Fibroblast of villous mesenchyme (primary cell): Measurements from ENCODE around the gene INPP4B. TPM values are rescaled to one million over a fixed set of nuclear protein-coding genes. Genes with fewer than 3 reads are reported as not detected.
A peak's percentile ranks its signal among the peaks of the same experiment; 100 is the strongest.

Experiments
- DNase-seq: peaks from one replicate; pipeline ENCODE4 v3.0.0-alpha.2; 2010; ENCODE audit warnings: low read depth
- H3K4me3 ChIP-seq: 2 replicates; pipeline ENCODE4 v1.5.1; 2011; ENCODE audit warnings: low read depth, mild to moderate bottlenecking, low read length
- total RNA-seq: library from RNA; depleted of rRNA; stranded (reverse); fragments of >200 nt; gene quantifications from 2 replicates; pipeline ENCODE4 v1.2.3, GENCODE V29; 2012
- TF ChIP-seq, protein P1 (sequence below): IDR thresholded peaks from 2 replicates; pipeline ENCODE4 v1.5.1; 2012; ENCODE audit warnings: low read depth, mild to moderate bottlenecking, low read length; ENCODE audit not compliant: insufficient read depth

The INPP4B gene
- total RNA-seq, 1 donor: 64.3 TPM

GRCh38 chr4:142353149-142353738 is 492.9 kb downstream of the INPP4B start:
- DNase-seq: peak; percentile 78
- H3K4me3 ChIP-seq: no peak overlapping the region
- TF ChIP-seq, protein P1, sequence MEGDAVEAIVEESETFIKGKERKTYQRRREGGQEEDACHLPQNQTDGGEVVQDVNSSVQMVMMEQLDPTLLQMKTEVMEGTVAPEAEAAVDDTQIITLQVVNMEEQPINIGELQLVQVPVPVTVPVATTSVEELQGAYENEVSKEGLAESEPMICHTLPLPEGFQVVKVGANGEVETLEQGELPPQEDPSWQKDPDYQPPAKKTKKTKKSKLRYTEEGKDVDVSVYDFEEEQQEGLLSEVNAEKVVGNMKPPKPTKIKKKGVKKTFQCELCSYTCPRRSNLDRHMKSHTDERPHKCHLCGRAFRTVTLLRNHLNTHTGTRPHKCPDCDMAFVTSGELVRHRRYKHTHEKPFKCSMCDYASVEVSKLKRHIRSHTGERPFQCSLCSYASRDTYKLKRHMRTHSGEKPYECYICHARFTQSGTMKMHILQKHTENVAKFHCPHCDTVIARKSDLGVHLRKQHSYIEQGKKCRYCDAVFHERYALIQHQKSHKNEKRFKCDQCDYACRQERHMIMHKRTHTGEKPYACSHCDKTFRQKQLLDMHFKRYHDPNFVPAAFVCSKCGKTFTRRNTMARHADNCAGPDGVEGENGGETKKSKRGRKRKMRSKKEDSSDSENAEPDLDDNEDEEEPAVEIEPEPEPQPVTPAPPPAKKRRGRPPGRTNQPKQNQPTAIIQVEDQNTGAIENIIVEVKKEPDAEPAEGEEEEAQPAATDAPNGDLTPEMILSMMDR: peak; percentile 80

DNA sequence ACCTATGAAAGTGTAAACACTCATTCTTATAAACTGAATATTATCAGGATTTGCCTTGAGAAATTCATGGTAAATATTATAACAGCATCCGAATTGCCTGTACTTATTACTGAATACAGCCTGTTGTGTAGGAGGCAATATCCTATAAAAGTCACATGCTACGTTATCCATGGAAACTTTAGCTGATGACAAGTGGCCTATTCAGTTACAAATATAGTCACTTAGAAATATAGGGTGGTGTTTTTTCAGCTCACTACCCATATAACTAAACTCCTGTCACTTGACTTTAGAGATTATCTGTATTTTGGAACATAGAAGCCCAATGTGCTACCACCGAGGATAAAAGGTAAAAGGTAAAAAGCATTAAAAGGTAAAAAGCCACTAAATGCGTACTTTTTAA is 493.4 kb downstream of the INPP4B start:
- no peak overlapping the region for H3K4me3 ChIP-seq
- no peak for DNase-seq
- TF ChIP-seq, protein P1: no peak

DNA sequence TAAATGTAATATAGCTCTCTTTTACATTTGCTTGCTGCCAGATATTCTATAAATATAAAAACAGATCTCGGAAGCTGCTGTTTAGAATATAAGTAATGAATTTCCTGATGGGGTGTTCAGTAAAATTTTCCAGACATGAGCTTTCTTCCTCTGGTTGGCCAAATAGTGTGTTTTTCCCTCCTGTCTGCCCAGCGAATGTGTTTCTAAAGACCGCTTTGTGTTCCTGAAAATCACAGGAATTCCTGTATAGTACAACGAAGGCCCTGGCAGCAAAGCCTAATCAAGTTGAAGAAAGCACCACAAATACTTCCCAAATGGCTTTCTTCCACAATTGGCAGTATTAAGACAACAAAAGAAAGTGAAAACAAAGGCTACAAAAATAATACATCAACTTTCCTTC is 494.1 kb downstream of the INPP4B start:
- no peak overlapping the region for H3K4me3 ChIP-seq
- DNase-seq: no peak
- TF ChIP-seq, protein P1: no peak

DNA sequence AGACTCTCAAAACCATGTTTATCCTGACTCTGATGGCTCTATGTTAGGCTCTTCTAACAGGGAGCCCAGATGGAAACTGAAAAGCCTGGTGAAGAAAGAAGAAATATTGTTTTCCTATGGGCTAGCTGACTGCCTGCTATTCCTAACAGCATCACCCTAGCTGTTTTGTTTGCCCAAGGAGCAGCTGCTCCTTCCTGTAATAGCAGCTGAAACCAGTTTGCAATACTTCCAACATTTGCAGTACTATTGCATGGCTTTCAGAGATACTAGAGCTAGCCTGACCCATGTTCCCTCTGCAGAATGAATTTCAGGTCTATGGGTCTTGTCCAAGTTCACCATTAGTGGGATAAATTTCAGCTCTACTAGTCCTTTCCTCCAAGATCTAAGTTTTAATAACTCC is 495.2 kb downstream of the INPP4B start:
- peak; percentile 25 for DNase-seq
- no peak overlapping the region for H3K4me3 ChIP-seq
- TF ChIP-seq, protein P1: no peak

GRCh38 chr4:142348613-142349021 is 497.5 kb downstream of the INPP4B start:
- no peak overlapping the region for H3K4me3 ChIP-seq
- DNase-seq: no peak
- TF ChIP-seq, protein P1: no peak

DNA sequence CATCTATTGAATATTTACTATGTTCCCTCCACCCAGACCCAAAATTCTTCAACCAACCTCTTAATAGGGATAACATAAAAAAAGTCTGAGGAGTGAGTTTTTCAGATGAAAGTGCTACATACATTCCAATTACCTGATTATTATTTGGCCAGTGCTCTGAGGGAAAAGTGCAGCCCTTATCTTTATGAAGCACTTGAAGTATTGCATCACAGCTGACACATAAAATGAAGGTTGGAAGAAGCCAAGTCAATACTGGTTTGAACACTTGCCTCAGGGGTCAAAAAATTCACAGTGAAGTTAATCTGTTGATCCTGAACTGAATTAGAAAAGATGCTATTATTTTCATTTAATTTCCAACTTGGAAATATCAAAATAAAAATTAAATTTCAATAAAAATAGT is 498.9 kb downstream of the INPP4B start:
- DNase-seq: peak; percentile 49
- no peak overlapping the region for H3K4me3 ChIP-seq
- TF ChIP-seq, protein P1: no peak

GRCh38 chr4:142345924-142346323 is 500.2 kb downstream of the INPP4B start:
- TF ChIP-seq, protein P1: no peak
- no peak for DNase-seq
- H3K4me3 ChIP-seq: no peak overlapping the region
